SJSA1 (cell line): ENCODE data around the gene ZNF71. TPM values are rescaled to one million over a fixed set of nuclear protein-coding genes. Genes with fewer than 3 reads are reported as not detected.
"Not testable (repeated sequence)": the region's sequence is repeated elsewhere in the genome, so short reads cannot be mapped to it uniquely, and the experiment has no call there.

Experiments
- DNase-seq, 2 experiments: peaks; one replicate each; pipeline ENCODE4 v3.0.0-alpha.2; 2015 to 2020; ENCODE audit warnings: low spot score in 2 of 2, low read depth in 1 of 2
- H3K27ac ChIP-seq: fragments of 250-450 bp; sonication (Bioruptor Pico); 2 replicates; pipeline ENCODE4 v1.5.1; 2020; ENCODE audit warnings: mild to moderate bottlenecking, moderate library complexity
- H3K27me3 ChIP-seq: fragments of 250-450 bp; sonication (Bioruptor Pico); replicated peaks from 2 replicates; pipeline ENCODE4 v1.5.1; 2020; ENCODE audit warnings: mild to moderate bottlenecking, moderate library complexity
- H3K36me3 ChIP-seq: fragments of 250-450 bp; sonication (Bioruptor Pico); 2 replicates; pipeline ENCODE4 v1.5.1; 2020; ENCODE audit warnings: mild to moderate bottlenecking
- H3K4me1 ChIP-seq: fragments of 250-450 bp; sonication (Bioruptor Pico); replicated peaks from 2 replicates; pipeline ENCODE4 v1.6.1; 2021; ENCODE audit warnings: mild to moderate bottlenecking
- H3K4me3 ChIP-seq: fragments of 250-450 bp; sonication (Bioruptor Pico); 2 replicates; pipeline ENCODE4 v1.5.1; 2020; ENCODE audit warnings: mild to moderate bottlenecking
- H3K9me3 ChIP-seq: fragments of 250-450 bp; sonication (Bioruptor Pico); replicated peaks from 2 replicates; pipeline ENCODE4 v1.5.1; 2020; ENCODE audit warnings: mild to moderate bottlenecking
- total RNA-seq: library from RNA; depleted of rRNA; stranded (reverse); fragments of >200 nt; shearing (Covaris generic); gene quantifications from 2 replicates; pipeline ENCODE4 v1.2.3, GENCODE V29; 2014

ZNF71 gene
- total RNA-seq, 1 experiment from 2014 or later: 7.4 TPM

- no peak within 1 kb of the TSS for H3K4me3 ChIP-seq
- no peak for DNase-seq
- no peak within 1 kb of the TSS for H3K27ac ChIP-seq
- H3K9me3 ChIP-seq: peaks cover 12% of the 10 kb centered on the region
- no peaks in the 10 kb centered on the region for H3K27me3 ChIP-seq
- no peaks in the 10 kb centered on the region for H3K36me3 ChIP-seq
- H3K4me1 ChIP-seq: no peaks in the 10 kb centered on the region
These were observed 47.8 kb downstream of the ZNF71 start, which contains the start of gene SMIM17 for GRCh38 chr19:56642711-56643459. TSS of gene SMIM17 (plus strand) at chr19:56643159. CDS start at chr19:56645668, 2,509 bp downstream.

DNA sequence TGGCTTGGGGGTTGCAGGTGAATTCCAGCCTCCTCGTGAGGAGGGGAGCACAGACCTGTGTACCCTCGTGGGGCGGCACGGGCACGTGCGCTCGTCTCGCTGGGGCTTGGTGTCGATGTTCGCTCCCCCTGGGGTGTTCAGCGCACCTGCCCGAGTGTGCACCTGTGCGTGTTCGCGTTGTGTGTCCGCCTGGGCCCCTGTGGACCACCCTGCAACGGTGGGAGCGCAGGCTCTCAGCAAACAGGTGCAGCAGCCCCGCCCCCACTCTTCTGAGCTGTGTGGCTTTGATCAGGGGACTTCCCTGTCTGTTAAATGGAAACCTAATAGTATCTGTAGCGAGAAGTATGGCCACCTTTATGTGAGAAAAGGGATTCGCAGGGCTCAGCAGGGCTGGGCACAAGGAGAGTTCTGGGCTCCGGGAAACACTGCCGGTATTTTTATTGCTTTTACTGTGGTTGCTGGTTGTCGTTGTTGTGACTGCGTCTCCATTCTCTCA is 48.4 kb downstream of the ZNF71 start:
- no peak for DNase-seq
- H3K27me3 ChIP-seq: no peaks in the 10 kb centered on the region
- H3K4me3 ChIP-seq: no peak overlapping the region
- no peaks in the 10 kb centered on the region for H3K36me3 ChIP-seq
- peaks cover 9% of the 10 kb centered on the region for H3K9me3 ChIP-seq
- H3K4me1 ChIP-seq: no peaks in the 10 kb centered on the region
- H3K27ac ChIP-seq: no peak overlapping the region

DNA sequence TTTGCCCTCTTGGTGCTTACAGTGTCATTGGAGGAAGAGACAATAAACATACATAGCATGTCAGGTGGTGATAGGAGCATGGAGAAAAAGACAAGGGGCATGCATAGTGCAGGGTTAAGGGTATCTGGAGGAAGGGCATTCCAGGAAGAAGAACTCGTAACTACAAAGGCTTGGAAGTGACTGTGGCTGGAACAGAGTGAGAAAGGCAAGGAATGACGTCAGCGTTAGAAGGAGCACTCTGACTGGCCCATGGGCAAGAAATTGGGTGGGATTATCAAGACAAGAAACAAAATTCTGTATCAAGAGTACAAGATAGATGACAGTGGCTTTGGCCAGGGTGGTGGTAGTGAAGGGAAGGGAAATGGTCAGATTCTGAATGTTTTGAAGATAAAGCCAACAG is 59.0 kb downstream of the ZNF71 start:
- Histone ChIP-seq H3K4me3 (no peak overlapping the region), H3K27ac (no peak overlapping the region), H3K4me1 (no peaks in the 10 kb centered on the region), H3K27me3 (no peaks in the 10 kb centered on the region), H3K9me3 (0 out of 2 replicates have a peak, but pooled peaks cover 3% of the 10 kb centered on the region), H3K36me3 (no peaks in the 10 kb centered on the region)
- no peak for DNase-seq

DNA sequence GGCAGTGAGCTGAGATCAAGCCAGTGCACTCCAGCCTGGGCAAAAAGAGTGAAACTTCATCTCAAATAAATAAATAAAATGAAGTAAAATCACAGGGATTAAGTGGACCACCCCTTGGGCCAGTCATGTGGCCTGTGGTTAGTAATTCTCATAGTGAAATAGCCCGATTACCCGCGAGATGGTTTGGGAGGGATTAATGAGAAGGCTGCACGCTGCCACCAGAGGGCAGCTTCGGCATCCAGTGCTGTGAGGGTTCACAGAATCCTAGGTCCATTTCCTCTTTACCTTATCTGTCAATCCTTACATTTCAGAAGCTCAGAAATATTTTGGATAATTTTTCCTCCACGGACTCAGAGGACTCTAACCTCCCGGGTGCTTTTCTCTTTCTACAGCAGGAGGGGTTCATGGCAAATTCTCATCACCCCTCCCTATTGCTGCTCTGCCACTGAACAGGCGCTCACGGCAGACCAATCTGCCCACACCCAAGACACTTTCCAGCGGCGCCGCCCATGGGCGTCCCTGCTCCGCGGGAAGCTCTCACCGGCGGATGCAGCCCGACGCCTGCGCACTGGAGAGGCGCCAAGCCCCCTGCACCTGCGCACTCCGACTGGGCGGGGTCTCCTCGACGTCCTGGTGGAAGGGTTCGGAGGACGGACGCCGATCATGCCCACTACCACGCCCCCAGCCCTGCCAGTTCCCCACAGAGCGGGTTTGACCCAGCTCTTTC is 65.4 kb downstream of the ZNF71 start:
- H3K4me3 ChIP-seq: no peak overlapping the region
- peaks cover 18% of the 10 kb centered on the region for H3K9me3 ChIP-seq
- H3K36me3 ChIP-seq: no peaks in the 10 kb centered on the region
- no peaks in the 10 kb centered on the region for H3K27me3 ChIP-seq
- no peak overlapping the region for H3K27ac ChIP-seq
- peak in 1 of 2 experiments; percentile 28 for DNase-seq
- H3K4me1 ChIP-seq: no peaks in the 10 kb centered on the region

- DNase-seq: peak in 1 of 2 experiments; percentile 12
- Histone ChIP-seq H3K9me3 (peaks cover 18% of the 10 kb centered on the region), H3K36me3 (no peaks in the 10 kb centered on the region), H3K27me3 (no peaks in the 10 kb centered on the region), H3K4me1 (no peaks in the 10 kb centered on the region), H3K4me3 (no peak overlapping the region), H3K27ac (no peak overlapping the region)
These were observed 66.1 kb downstream of the ZNF71 start for GRCh38 chr19:56661248-56661647.

GRCh38 chr19:56663931-56664500 is 68.9 kb downstream of the ZNF71 start:
- Histone ChIP-seq H3K4me1 (no peaks in the 10 kb centered on the region), H3K36me3 (no peaks in the 10 kb centered on the region), H3K4me3 (no peak overlapping the region), H3K9me3 (peaks cover 18% of the 10 kb centered on the region), H3K27ac (no peak overlapping the region), H3K27me3 (no peaks in the 10 kb centered on the region)
- peak in 1 of 2 experiments; percentile 35 for DNase-seq

DNA sequence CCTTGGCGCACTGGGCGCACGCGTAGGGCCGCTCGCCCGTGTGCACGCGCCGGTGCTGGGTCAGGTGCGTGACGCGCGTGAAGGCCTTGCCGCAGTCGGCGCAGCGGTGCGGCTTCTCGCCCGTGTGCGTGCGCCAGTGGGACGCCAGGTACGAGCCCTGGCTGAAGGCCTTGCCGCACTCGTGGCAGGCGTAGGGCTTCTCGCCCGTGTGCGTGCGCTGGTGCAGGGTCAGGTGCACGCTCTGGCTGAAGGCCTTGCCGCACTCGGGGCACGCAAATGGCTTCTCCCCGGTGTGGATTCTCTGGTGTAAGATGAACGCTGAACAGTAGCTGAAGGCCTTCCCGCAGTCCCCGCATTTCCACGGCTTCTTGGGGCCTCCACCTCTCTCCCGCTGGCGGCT is 69.4 kb downstream of the ZNF71 start:
- Histone ChIP-seq H3K36me3 (no peaks in the 10 kb centered on the region), H3K9me3 (peaks cover 18% of the 10 kb centered on the region), H3K4me3 (no peak overlapping the region), H3K4me1 (no peaks in the 10 kb centered on the region), H3K27ac (no peak overlapping the region), H3K27me3 (no peaks in the 10 kb centered on the region)
- DNase-seq: no peak

GRCh38 chr19:56667311-56667870 is 72.3 kb downstream of the ZNF71 start:
- no peaks in the 10 kb centered on the region for H3K27me3 ChIP-seq

DNA sequence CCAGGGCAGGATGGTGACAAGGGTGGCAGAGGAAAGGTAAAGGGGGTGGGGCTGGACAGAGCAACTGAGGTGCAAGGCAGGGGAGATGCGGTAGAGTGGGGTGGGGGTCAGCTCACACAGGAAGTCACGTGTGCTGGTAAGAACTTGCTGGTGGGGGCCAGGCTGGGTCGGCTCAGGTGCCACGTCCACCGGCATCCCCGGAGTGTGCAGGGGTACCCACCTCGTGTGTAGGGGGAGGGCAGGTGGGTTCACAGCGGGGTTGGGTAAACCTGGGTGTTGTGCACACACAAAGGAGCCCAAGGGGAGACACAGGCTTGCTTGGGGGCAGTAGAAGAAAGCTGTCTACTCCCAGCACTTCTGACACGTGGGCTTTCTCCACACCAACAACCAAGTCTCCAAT is 73.6 kb downstream of the ZNF71 start:
- Histone ChIP-seq H3K27ac (no peak overlapping the region), H3K4me3 (no peak overlapping the region), H3K4me1 (no peaks in the 10 kb centered on the region), H3K9me3 (peaks cover 14% of the 10 kb centered on the region), H3K36me3 (no peaks in the 10 kb centered on the region), H3K27me3 (no peaks in the 10 kb centered on the region)
- DNase-seq: peak in 1 of 2 experiments; percentile 33

More at GRCh38 chr19:56667311-56667870, 72.3 kb downstream of the ZNF71 start:
- H3K27ac ChIP-seq: no peak overlapping the region
- H3K4me1 ChIP-seq: no peaks in the 10 kb centered on the region
- H3K36me3 ChIP-seq: no peaks in the 10 kb centered on the region
- peaks cover 20% of the 10 kb centered on the region for H3K9me3 ChIP-seq
- peak in 1 of 2 experiments; percentile 30 for DNase-seq
- no peak overlapping the region for H3K4me3 ChIP-seq

- Histone ChIP-seq H3K27me3 (no peaks in the 10 kb centered on the region), H3K4me3 (no peak overlapping the region), H3K27ac (no peak overlapping the region), H3K9me3 (peaks cover 10% of the 10 kb centered on the region), H3K36me3 (no peaks in the 10 kb centered on the region), H3K4me1 (no peaks in the 10 kb centered on the region)
- DNase-seq: peak in 1 of 2 experiments; percentile 4
These were observed 75.4 kb downstream of the ZNF71 start for GRCh38 chr19:56670401-56670960.

- Histone ChIP-seq H3K9me3 (peaks cover 10% of the 10 kb centered on the region), H3K36me3 (no peaks in the 10 kb centered on the region), H3K27me3 (no peaks in the 10 kb centered on the region), H3K27ac (no peak overlapping the region), H3K4me1 (no peaks in the 10 kb centered on the region), H3K4me3 (no peak overlapping the region)
- no peak for DNase-seq
These were observed 76.0 kb downstream of the ZNF71 start for GRCh38 chr19:56670961-56671612.

GRCh38 chr19:56671613-56671994 is 76.5 kb downstream of the ZNF71 start, which contains the start of gene ZNF835:
TSS of gene ZNF835 (minus strand) at chr19:56671757. CDS start at chr19:56665198, 6,559 bp downstream.
- Histone ChIP-seq H3K9me3 (peaks cover 10% of the 10 kb centered on the region), H3K36me3 (no peaks in the 10 kb centered on the region), H3K4me3 (no peak within 1 kb of the TSS)

DNA sequence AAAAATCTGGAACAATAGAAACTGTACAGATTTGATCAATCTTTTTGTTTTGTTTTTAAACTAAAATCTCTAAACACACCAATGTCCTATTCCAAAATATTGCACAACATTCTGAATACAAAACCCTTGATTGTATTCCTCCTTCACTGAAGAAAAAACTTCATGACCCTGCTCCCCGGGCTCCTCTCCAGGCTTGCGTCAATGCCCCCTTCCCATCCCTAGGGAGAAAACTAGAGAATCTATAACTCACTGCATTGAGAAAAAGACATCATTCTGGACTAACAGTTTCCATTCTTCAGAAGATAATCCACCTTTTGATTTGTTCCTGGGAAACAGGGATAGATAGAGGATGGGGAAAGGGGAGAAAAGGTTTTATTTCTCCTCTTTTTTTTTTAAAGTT is 77.5 kb downstream of the ZNF71 start:
- DNase-seq, H3K4me1 ChIP-seq, H3K4me3 ChIP-seq, H3K27me3 ChIP-seq, H3K27ac ChIP-seq, H3K9me3 ChIP-seq, H3K36me3 ChIP-seq: not testable (repeated sequence)

More at GRCh38 chr19:56671613-56671994, 76.5 kb downstream of the ZNF71 start, which contains the start of gene ZNF835:
- DNase-seq: no peak
- H3K27me3 ChIP-seq: no peaks in the 10 kb centered on the region
- H3K27ac ChIP-seq: no peak within 1 kb of the TSS
- no peaks in the 10 kb centered on the region for H3K4me1 ChIP-seq
